ENCODE results near the gene ACO1. TPM values are rescaled to one million over a fixed set of nuclear protein-coding genes. Genes with fewer than 3 reads are reported as not detected.

The ACO1 gene
- total RNA-seq, 1 donor = 105 TPM

- Histone ChIP-seq H4K20me1 (ENCODE audit: insufficient read depth, low read length) (no peaks in the 10 kb centered on the region), H3K4me1 (ENCODE audit: insufficient read depth, low read length) (no peaks in the 10 kb centered on the region), H3K4me3 (ENCODE audit: insufficient read depth, low read length) (no peak overlapping the region), H3K27me3 (ENCODE audit: insufficient read depth, low read length) (no peaks in the 10 kb centered on the region), H3K4me2 (ENCODE audit: insufficient read depth, low read length) (no peak overlapping the region), H3K36me3 (ENCODE audit: insufficient read depth, low read length) (peaks cover 43% of the 10 kb centered on the region), H3K27ac (ENCODE audit: low read depth, low read length) (no peak overlapping the region), H2AFZ (ENCODE audit: low read length) (no peak overlapping the region), H3K79me2 (ENCODE audit: insufficient read depth, low read length) (no peaks in the 10 kb centered on the region), H3K9me3 (ENCODE audit: low read depth, low read length) (no peaks in the 10 kb centered on the region)
- TF ChIP-seq CTCF (IDR thresholded peaks at IDR 0.05; ENCODE audit: extremely low read depth, low read depth, low read length) = no peak
- no peak for DNase-seq (ENCODE audit: insufficient read length, low spot score, missing footprints)
Observed at GRCh38 chr9:32442433-32442832, 58.0 kb downstream of the ACO1 start.

- H3K36me3 ChIP-seq (ENCODE audit: insufficient read depth, low read length) = peaks cover 39% of the 10 kb centered on the region
- H3K4me2 ChIP-seq (ENCODE audit: insufficient read depth, low read length) = no peak overlapping the region
- H3K4me3 ChIP-seq (ENCODE audit: insufficient read depth, low read length) = no peak overlapping the region
- TF ChIP-seq CTCF (IDR thresholded peaks at IDR 0.05; ENCODE audit: extremely low read depth, low read depth, low read length) = no peak
- no peaks in the 10 kb centered on the region for H3K4me1 ChIP-seq (ENCODE audit: insufficient read depth, low read length)
- no peaks in the 10 kb centered on the region for H3K9me3 ChIP-seq (ENCODE audit: low read depth, low read length)
- no peak overlapping the region for H2AFZ ChIP-seq (ENCODE audit: low read length)
- no peak overlapping the region for H3K27ac ChIP-seq (ENCODE audit: low read depth, low read length)
- no peaks in the 10 kb centered on the region for H3K27me3 ChIP-seq (ENCODE audit: insufficient read depth, low read length)
- no peaks in the 10 kb centered on the region for H3K79me2 ChIP-seq (ENCODE audit: insufficient read depth, low read length)
- H4K20me1 ChIP-seq (ENCODE audit: insufficient read depth, low read length) = no peaks in the 10 kb centered on the region
- DNase-seq (ENCODE audit: insufficient read length, low spot score, missing footprints) = no peak
Observed at GRCh38 chr9:32449969-32450368, 65.5 kb downstream of the ACO1 start.

- no peaks in the 10 kb centered on the region for H3K9me3 ChIP-seq (ENCODE audit: low read depth, low read length)
- no peaks in the 10 kb centered on the region for H4K20me1 ChIP-seq (ENCODE audit: insufficient read depth, low read length)
- no peak overlapping the region for H3K4me3 ChIP-seq (ENCODE audit: insufficient read depth, low read length)
- H3K36me3 ChIP-seq (ENCODE audit: insufficient read depth, low read length) = peaks cover 39% of the 10 kb centered on the region
- DNase-seq (ENCODE audit: insufficient read length, low spot score, missing footprints) = no peak
- no peak for TF ChIP-seq CTCF (IDR thresholded peaks at IDR 0.05; ENCODE audit: extremely low read depth, low read depth, low read length)
- no peak overlapping the region for H3K27ac ChIP-seq (ENCODE audit: low read depth, low read length)
- no peak overlapping the region for H3K4me2 ChIP-seq (ENCODE audit: insufficient read depth, low read length)
- no peak overlapping the region for H2AFZ ChIP-seq (ENCODE audit: low read length)
- no peaks in the 10 kb centered on the region for H3K27me3 ChIP-seq (ENCODE audit: insufficient read depth, low read length)
- peaks cover 2% of the 10 kb centered on the region for H3K4me1 ChIP-seq (ENCODE audit: insufficient read depth, low read length)
- H3K79me2 ChIP-seq (ENCODE audit: insufficient read depth, low read length) = no peaks in the 10 kb centered on the region
Observed at GRCh38 chr9:32454280-32454679, 69.8 kb downstream of the ACO1 start.

GRCh38 chr9:32455738-32456137, 71.3 kb downstream of the ACO1 start:
- Histone ChIP-seq H3K79me2 (ENCODE audit: insufficient read depth, low read length) (no peaks in the 10 kb centered on the region), H3K4me3 (ENCODE audit: insufficient read depth, low read length) (no peak overlapping the region), H3K27ac (ENCODE audit: low read depth, low read length) (no peak overlapping the region), H4K20me1 (ENCODE audit: insufficient read depth, low read length) (no peaks in the 10 kb centered on the region), H3K4me1 (ENCODE audit: insufficient read depth, low read length) (peaks cover 2% of the 10 kb centered on the region), H3K9me3 (ENCODE audit: low read depth, low read length) (no peaks in the 10 kb centered on the region), H2AFZ (ENCODE audit: low read length) (no peak overlapping the region), H3K36me3 (ENCODE audit: insufficient read depth, low read length) (peaks cover 24% of the 10 kb centered on the region), H3K4me2 (ENCODE audit: insufficient read depth, low read length) (no peak overlapping the region), H3K27me3 (ENCODE audit: insufficient read depth, low read length) (no peaks in the 10 kb centered on the region)
- DNase-seq (ENCODE audit: insufficient read length, low spot score, missing footprints) = no peak
- TF ChIP-seq CTCF (IDR thresholded peaks at IDR 0.05; ENCODE audit: extremely low read depth, low read depth, low read length) = no peak
